ENCODE measurements around the gene IQCN. TPM values are rescaled to one million over a fixed set of nuclear protein-coding genes. Genes with fewer than 3 reads are reported as not detected.
"Not testable (repeated sequence)": the region's sequence is repeated elsewhere in the genome, so short reads cannot be mapped to it uniquely, and the experiment has no call there.

Gene IQCN
- total RNA-seq, 1 donor: 0.86 TPM

DNA sequence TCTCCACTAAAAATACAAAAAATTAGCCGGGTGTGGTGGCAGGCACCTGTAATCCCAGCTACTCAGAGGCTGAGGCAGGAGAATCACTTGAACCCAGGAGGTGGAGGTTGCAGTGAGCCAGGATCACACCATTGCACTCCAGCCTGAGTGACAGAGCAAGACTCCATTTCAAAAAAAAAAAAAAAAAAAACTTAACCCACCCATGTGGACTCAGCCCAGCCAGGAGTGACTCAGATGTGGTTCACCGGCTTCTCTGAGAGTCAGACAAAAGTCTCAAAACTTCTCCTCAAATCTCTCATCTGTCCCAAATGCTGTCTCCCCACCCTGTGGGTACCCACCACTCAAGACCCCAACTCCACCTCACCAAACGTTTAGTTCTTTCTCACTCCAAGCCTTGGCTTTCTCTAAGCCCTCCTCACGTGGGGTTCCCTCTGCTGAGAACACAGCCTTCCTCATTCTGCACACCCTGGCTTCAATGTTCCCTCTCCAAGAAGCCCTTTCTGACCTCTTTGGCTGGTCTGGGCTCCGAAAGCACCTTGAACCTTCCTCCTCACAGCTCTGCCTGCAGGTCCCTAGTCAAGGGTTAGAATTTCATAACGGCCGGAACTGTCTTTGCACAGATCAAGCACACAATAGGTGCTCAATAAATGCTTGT lies 59.3 kb downstream of the IQCN start:
- TF ChIP-seq, protein P1, sequence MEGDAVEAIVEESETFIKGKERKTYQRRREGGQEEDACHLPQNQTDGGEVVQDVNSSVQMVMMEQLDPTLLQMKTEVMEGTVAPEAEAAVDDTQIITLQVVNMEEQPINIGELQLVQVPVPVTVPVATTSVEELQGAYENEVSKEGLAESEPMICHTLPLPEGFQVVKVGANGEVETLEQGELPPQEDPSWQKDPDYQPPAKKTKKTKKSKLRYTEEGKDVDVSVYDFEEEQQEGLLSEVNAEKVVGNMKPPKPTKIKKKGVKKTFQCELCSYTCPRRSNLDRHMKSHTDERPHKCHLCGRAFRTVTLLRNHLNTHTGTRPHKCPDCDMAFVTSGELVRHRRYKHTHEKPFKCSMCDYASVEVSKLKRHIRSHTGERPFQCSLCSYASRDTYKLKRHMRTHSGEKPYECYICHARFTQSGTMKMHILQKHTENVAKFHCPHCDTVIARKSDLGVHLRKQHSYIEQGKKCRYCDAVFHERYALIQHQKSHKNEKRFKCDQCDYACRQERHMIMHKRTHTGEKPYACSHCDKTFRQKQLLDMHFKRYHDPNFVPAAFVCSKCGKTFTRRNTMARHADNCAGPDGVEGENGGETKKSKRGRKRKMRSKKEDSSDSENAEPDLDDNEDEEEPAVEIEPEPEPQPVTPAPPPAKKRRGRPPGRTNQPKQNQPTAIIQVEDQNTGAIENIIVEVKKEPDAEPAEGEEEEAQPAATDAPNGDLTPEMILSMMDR (IDR thresholded peaks at IDR 0.05; ENCODE audit: insufficient read depth, low read depth, low read length): no peak
- DNase-seq (ENCODE audit: low read depth): no peak
- H3K4me3 ChIP-seq (ENCODE audit: low read depth, low read length): no peak overlapping the region

DNA sequence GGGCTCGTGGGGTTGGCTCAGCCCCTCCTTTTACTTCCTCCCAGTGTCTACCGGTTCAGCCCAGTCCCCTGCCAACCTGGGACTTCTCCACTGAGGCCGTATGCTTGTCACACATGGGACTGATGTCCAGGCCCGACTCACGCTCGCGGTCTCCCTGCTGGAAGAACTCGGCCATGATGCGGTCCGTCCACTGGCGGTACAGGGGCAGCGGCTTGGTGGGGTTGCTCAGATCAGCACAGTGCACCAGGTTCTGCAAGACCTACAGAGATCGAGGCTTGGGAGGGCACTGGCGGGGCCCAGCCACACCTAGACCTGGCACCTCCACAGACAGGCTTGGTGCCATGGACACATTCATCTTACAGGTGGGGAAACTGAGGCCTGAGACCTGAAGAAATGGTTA lies 62.6 kb downstream of the IQCN start:
- no peak overlapping the region for H3K4me3 ChIP-seq (ENCODE audit: low read depth, low read length)
- TF ChIP-seq, protein P1 (IDR thresholded peaks at IDR 0.05; ENCODE audit: insufficient read depth, low read depth, low read length): no peak
- DNase-seq (ENCODE audit: low read depth): no peak

DNA sequence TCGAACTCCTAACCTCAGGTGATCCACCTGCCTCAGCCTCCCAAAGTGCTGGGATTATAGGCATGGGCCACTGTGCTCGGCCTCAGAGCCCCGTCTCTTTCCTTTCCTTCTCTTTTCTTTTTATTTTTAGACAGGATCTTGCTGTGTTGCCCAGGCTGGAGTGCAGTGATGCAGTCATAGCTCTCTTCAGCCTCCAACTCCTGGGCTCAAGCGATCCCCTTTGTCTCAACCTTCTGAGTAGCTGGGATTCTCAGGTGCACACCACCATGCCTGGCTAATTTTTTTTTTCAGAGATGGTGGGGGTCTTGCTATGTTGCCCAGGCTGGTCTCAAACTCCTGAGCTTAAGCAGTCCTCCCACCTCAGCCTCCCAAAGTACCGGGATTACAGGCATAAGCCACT lies 64.3 kb downstream of the IQCN start:
- DNase-seq (ENCODE audit: low read depth): not testable (repeated sequence)

DNA sequence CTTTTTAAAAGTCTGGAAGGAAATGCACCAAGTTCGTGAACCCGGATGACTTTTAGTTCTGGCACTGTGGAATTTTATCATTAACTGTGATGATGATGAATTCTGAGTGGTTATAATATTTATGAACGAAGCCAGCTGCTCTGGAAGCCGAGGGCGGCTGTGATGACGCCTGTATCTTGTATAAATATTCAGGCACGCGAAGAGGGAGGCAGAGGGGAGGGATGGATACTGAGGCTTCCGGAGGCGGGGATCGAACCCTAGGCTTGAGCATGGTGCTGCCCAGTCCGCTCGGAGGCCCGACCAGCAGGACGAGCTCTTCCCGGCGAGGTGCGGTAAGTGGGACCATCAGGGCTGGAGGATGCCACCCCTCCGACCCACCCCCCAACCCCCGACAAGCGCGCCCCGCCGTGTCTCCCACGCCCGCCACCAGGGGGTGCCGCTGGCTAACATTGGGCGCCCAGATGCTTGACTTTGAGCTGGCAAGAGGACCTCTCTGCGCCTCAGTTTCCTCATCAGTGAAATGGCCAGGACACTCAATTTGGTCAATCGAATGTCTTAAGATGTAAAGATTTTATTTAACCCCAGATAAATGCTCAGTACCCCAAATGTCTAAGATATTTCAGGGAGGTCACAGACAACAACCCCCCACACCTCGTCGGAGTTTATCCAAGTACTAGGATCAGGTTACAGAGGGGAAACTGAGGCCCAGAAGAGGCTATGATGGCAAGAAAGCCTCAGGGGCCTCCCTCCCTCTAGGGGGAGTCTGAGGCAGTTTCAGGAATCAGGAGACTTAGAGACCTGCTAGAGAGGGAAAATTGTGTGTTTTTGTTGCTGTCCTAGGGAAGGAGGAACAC lies 65.9 kb downstream of the IQCN start:
- DNase-seq (ENCODE audit: low read depth): peak; percentile 88
- H3K4me3 ChIP-seq (ENCODE audit: low read depth, low read length): no peak overlapping the region
- TF ChIP-seq, protein P1 (IDR thresholded peaks at IDR 0.05; ENCODE audit: insufficient read depth, low read depth, low read length): peak; percentile 51

More for the DNA sequence above, 64.3 kb downstream of the IQCN start:
- H3K4me3 ChIP-seq (ENCODE audit: low read depth, low read length): not testable (repeated sequence)

Small RNA genes lying within 50 kb of the gene (small RNA-seq; reads per million reads assigned to genes)
- not detected for gene MIR3188
- not detected for gene RPL39P38

Other genes with a start within 250 kb of the IQCN start
- gene IL12RB1, start 187.5 kb downstream of the IQCN start, total RNA-seq: 0.64 and 1.3 TPM in 2 replicates
- gene MAST3, start 176.7 kb downstream of the IQCN start, total RNA-seq: 1.9 and 3.0 TPM in 2 replicates
- gene PIK3R2, start 121.3 kb downstream of the IQCN start, total RNA-seq: 30.7 and 30.9 TPM in 2 replicates
- gene IFI30, start 100.6 kb downstream of the IQCN start, total RNA-seq: 24.2 and 29.0 TPM in 2 replicates
- 9.3 and 10.8 TPM in 2 replicates for gene MPV17L2, start 81.2 kb downstream of the IQCN start, total RNA-seq
- 0.97 and 1.3 TPM in 2 replicates for gene RAB3A, start 70.4 kb downstream of the IQCN start, total RNA-seq
- gene PDE4C, start 48.0 kb downstream of the IQCN start, total RNA-seq: under 0.01 and 0.32 TPM in 2 replicates
- gene JUND, start 7.2 kb upstream of the IQCN start, total RNA-seq: 111 and 150 TPM in 2 replicates
- 131 and 143 TPM in 2 replicates for gene LSM4, start 48.6 kb upstream of the IQCN start, total RNA-seq
- gene PGPEP1, start 66.1 kb upstream of the IQCN start, total RNA-seq: 24.8 and 29.8 TPM in 2 replicates
- gene GDF15, start 111.7 kb upstream of the IQCN start, total RNA-seq: 28.9 and 49.9 TPM in 2 replicates
- under 0.01 TPM in 1 of 2 replicates, not detected in the other for gene LRRC25, start 123.2 kb upstream of the IQCN start, total RNA-seq
- gene SSBP4, start 144.9 kb upstream of the IQCN start, total RNA-seq: 56.1 and 73.4 TPM in 2 replicates
- gene ISYNA1, start 163.7 kb upstream of the IQCN start, total RNA-seq: 25.4 and 48.4 TPM in 2 replicates
- gene ELL, start 247.6 kb upstream of the IQCN start, total RNA-seq: 15.1 and 19.9 TPM in 2 replicates